HG03097 (cell line): ENCODE measurements around the gene CBFA2T3.

Source experiments
- ATAC-seq: cut with Tn5 transposase; IDR thresholded peaks from one replicate; pipeline ENCODE4 v1.9.1; 2021; ENCODE audit not compliant: unreplicated experiment, low FRiP score

The CBFA2T3 gene

DNA sequence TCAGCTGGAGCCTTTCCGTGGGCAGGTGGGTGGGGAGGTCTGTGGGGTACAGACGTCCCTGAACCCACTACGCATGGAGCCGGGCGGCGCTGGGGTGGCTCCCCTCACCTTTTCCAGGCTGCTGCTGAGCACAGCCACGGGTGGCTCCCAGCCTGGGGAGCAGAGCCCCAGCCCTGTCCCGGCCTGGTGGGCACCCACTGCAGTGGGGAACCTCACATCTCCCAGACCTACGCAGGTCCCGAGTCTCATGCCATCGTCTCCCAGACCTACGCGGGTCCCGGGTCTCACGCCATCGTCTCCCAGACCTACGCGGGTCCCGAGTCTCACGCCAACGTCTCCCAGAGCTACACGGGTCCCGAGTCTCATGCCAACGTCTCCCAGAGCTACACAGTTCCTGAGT is 148.3 kb downstream of the CBFA2T3 start:
- ATAC-seq, result no peak

GRCh38 chr16:88827727-88828126 is 149.3 kb downstream of the CBFA2T3 start:
- ATAC-seq, result no peak

DNA sequence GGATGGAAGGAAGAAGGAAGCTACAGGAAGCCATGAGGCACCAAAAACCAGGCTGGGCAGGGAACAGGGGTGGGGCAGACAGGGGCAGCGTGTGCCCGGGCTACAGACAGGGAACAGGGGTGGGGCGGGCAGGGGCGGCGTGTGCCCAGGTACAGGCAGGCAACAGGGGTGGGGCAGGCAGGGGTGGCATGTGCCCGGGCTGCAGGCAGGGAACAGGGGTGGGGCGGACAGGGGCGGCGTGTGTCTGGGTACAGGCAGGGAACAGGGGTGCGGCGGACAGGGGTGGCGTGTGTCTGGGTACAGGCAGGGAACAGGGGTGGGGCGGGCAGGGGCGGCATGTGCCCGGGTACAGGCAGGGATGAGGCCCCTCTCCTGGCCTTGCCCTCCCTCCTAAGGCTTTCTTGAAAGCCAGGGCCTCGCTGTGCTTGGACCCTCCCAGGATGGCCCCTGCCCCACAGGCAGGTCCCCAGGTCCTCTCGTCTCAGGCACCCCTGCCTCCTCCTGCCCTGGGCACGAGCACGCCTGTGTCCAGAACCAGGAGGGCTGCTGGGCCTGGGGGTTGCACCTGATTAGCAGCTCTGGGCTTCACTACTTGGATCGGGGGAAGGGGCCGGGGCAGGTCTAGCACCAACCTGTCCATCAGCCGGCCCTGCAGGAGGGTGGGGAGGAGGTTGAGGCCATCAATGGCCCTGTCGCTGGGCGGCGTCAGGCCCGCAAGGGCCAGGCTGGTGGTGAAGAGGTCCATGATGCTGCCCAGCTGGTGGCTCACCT is 150.8 kb downstream of the CBFA2T3 start:
- no peak for ATAC-seq

GRCh38 chr16:88825146-88825545 is 151.9 kb downstream of the CBFA2T3 start:
- no peak for ATAC-seq
